ENCODE results near the gene GTF2F2.
A peak's percentile ranks its signal among the peaks of the same experiment; 100 is the strongest.

The GTF2F2 gene

GRCh38 chr13:45310341-45311131 is 190.2 kb downstream of the GTF2F2 start:
- peaks cover 13% of the 10 kb centered on the region for H3K4me1 Mint-ChIP-seq (ENCODE audit: low read depth)
- peak overlapping the region; percentile 45 for H3K27ac Mint-ChIP-seq
- no peak for DNase-seq (ENCODE audit: low spot score)
- H3K36me3 Mint-ChIP-seq (ENCODE audit: low read depth): no peaks in the 10 kb centered on the region
- no peaks in the 10 kb centered on the region for H3K9me3 Mint-ChIP-seq
- H3K4me3 Mint-ChIP-seq: peak overlapping the region; percentile 81
- peaks cover 35% of the 10 kb centered on the region for H3K27me3 Mint-ChIP-seq (ENCODE audit: low read depth)

GRCh38 chr13:45314822-45315221 is 194.5 kb downstream of the GTF2F2 start:
- Mint-ChIP-seq H3K4me1 (ENCODE audit: low read depth) (peaks cover 9% of the 10 kb centered on the region), H3K27ac (no peak overlapping the region), H3K4me3 (no peak overlapping the region), H3K9me3 (no peaks in the 10 kb centered on the region), H3K27me3 (ENCODE audit: low read depth) (peaks cover 18% of the 10 kb centered on the region), H3K36me3 (ENCODE audit: low read depth) (no peaks in the 10 kb centered on the region)
- no peak for DNase-seq (ENCODE audit: low spot score)

GRCh38 chr13:45315520-45316167 is 195.3 kb downstream of the GTF2F2 start:
- no peak for DNase-seq (ENCODE audit: low spot score)
- Mint-ChIP-seq H3K27ac (no peak overlapping the region), H3K36me3 (ENCODE audit: low read depth) (no peaks in the 10 kb centered on the region), H3K27me3 (ENCODE audit: low read depth) (peaks cover 14% of the 10 kb centered on the region), H3K4me3 (no peak overlapping the region), H3K9me3 (no peaks in the 10 kb centered on the region), H3K4me1 (ENCODE audit: low read depth) (peaks cover 9% of the 10 kb centered on the region)

- Mint-ChIP-seq H3K27ac (no peak overlapping the region), H3K9me3 (no peaks in the 10 kb centered on the region), H3K36me3 (ENCODE audit: low read depth) (no peaks in the 10 kb centered on the region), H3K27me3 (ENCODE audit: low read depth) (peaks cover 8% of the 10 kb centered on the region), H3K4me3 (no peak overlapping the region), H3K4me1 (ENCODE audit: low read depth) (peaks cover 4% of the 10 kb centered on the region)
- no peak for DNase-seq (ENCODE audit: low spot score)
These were observed 196.0 kb downstream of the GTF2F2 start for GRCh38 chr13:45316338-45316737.

GRCh38 chr13:45316996-45317395 is 196.7 kb downstream of the GTF2F2 start:
- Mint-ChIP-seq H3K27me3 (ENCODE audit: low read depth) (peaks cover 5% of the 10 kb centered on the region), H3K36me3 (ENCODE audit: low read depth) (no peaks in the 10 kb centered on the region), H3K4me1 (ENCODE audit: low read depth) (peaks cover 3% of the 10 kb centered on the region), H3K27ac (no peak overlapping the region), H3K9me3 (no peaks in the 10 kb centered on the region), H3K4me3 (no peak overlapping the region)
- no peak for DNase-seq (ENCODE audit: low spot score)

- Mint-ChIP-seq H3K9me3 (no peaks in the 10 kb centered on the region), H3K4me3 (no peak overlapping the region), H3K4me1 (ENCODE audit: low read depth) (peaks cover 3% of the 10 kb centered on the region), H3K27me3 (ENCODE audit: low read depth) (no peaks in the 10 kb centered on the region), H3K27ac (no peak overlapping the region), H3K36me3 (ENCODE audit: low read depth) (no peaks in the 10 kb centered on the region)
- DNase-seq (ENCODE audit: low spot score): no peak
These were observed 200.7 kb downstream of the GTF2F2 start for GRCh38 chr13:45320876-45321629.

- no peaks in the 10 kb centered on the region for H3K9me3 Mint-ChIP-seq
- no peak overlapping the region for H3K27ac Mint-ChIP-seq
- DNase-seq (ENCODE audit: low spot score): no peak
- H3K27me3 Mint-ChIP-seq (ENCODE audit: low read depth): no peaks in the 10 kb centered on the region
- H3K4me1 Mint-ChIP-seq (ENCODE audit: low read depth): peaks cover 22% of the 10 kb centered on the region
- no peak overlapping the region for H3K4me3 Mint-ChIP-seq
- no peaks in the 10 kb centered on the region for H3K36me3 Mint-ChIP-seq (ENCODE audit: low read depth)
These were observed 205.5 kb downstream of the GTF2F2 start for GRCh38 chr13:45325806-45326205.

GRCh38 chr13:45327253-45327955 is 207.1 kb downstream of the GTF2F2 start:
- no peak overlapping the region for H3K4me3 Mint-ChIP-seq

GRCh38 chr13:45328661-45329111 is 208.4 kb downstream of the GTF2F2 start:
- H3K9me3 Mint-ChIP-seq: no peaks in the 10 kb centered on the region
- DNase-seq (ENCODE audit: low spot score): no peak
- peaks cover 10% of the 10 kb centered on the region for H3K36me3 Mint-ChIP-seq (ENCODE audit: low read depth)
- no peak overlapping the region for H3K27ac Mint-ChIP-seq
- no peak overlapping the region for H3K4me3 Mint-ChIP-seq
- peaks cover 38% of the 10 kb centered on the region for H3K4me1 Mint-ChIP-seq (ENCODE audit: low read depth)
- no peaks in the 10 kb centered on the region for H3K27me3 Mint-ChIP-seq (ENCODE audit: low read depth)

More at GRCh38 chr13:45327253-45327955, 207.1 kb downstream of the GTF2F2 start:
- DNase-seq (ENCODE audit: low spot score): no peak
- H3K27ac Mint-ChIP-seq: no peak overlapping the region
- no peaks in the 10 kb centered on the region for H3K9me3 Mint-ChIP-seq
- H3K36me3 Mint-ChIP-seq (ENCODE audit: low read depth): peaks cover under 1% of the 10 kb centered on the region
- peaks cover 30% of the 10 kb centered on the region for H3K4me1 Mint-ChIP-seq (ENCODE audit: low read depth)
- H3K27me3 Mint-ChIP-seq (ENCODE audit: low read depth): no peaks in the 10 kb centered on the region

GRCh38 chr13:45331123-45331619 is 210.9 kb downstream of the GTF2F2 start:
- H3K27ac Mint-ChIP-seq: no peak overlapping the region
- H3K36me3 Mint-ChIP-seq (ENCODE audit: low read depth): peaks cover 33% of the 10 kb centered on the region
- H3K9me3 Mint-ChIP-seq: no peaks in the 10 kb centered on the region
- H3K27me3 Mint-ChIP-seq (ENCODE audit: low read depth): no peaks in the 10 kb centered on the region
- DNase-seq (ENCODE audit: low spot score): no peak
- H3K4me3 Mint-ChIP-seq: no peak overlapping the region
- peaks cover 60% of the 10 kb centered on the region for H3K4me1 Mint-ChIP-seq (ENCODE audit: low read depth)

GRCh38 chr13:45331692-45332035 is 211.4 kb downstream of the GTF2F2 start:
- Mint-ChIP-seq H3K4me3 (no peak overlapping the region), H3K27me3 (ENCODE audit: low read depth) (no peaks in the 10 kb centered on the region), H3K36me3 (ENCODE audit: low read depth) (peaks cover 37% of the 10 kb centered on the region), H3K9me3 (no peaks in the 10 kb centered on the region), H3K27ac (no peak overlapping the region), H3K4me1 (ENCODE audit: low read depth) (peaks cover 65% of the 10 kb centered on the region)
- no peak for DNase-seq (ENCODE audit: low spot score)

- Mint-ChIP-seq H3K27me3 (ENCODE audit: low read depth) (no peaks in the 10 kb centered on the region), H3K36me3 (ENCODE audit: low read depth) (peaks cover 43% of the 10 kb centered on the region), H3K4me1 (ENCODE audit: low read depth) (peaks cover 68% of the 10 kb centered on the region), H3K4me3 (no peak overlapping the region), H3K27ac (no peak overlapping the region), H3K9me3 (no peaks in the 10 kb centered on the region)
- DNase-seq (ENCODE audit: low spot score): no peak
These were observed 211.9 kb downstream of the GTF2F2 start for GRCh38 chr13:45332036-45332830.

GRCh38 chr13:45332831-45333219 is 212.5 kb downstream of the GTF2F2 start:
- H3K27ac Mint-ChIP-seq: no peak overlapping the region
- peaks cover 66% of the 10 kb centered on the region for H3K4me1 Mint-ChIP-seq (ENCODE audit: low read depth)
- no peak overlapping the region for H3K4me3 Mint-ChIP-seq
- H3K9me3 Mint-ChIP-seq: no peaks in the 10 kb centered on the region
- H3K36me3 Mint-ChIP-seq (ENCODE audit: low read depth): peaks cover 49% of the 10 kb centered on the region
- DNase-seq (ENCODE audit: low spot score): no peak
- no peaks in the 10 kb centered on the region for H3K27me3 Mint-ChIP-seq (ENCODE audit: low read depth)

Data from T-helper 2 cell treated with Interferon-gamma antibody and Interleukin-4, amounts not matched to agents 5 μg/mL and 100 μg/mL, for 36 hours (primary cell).